GM21737 (cell line): Measurements from ENCODE around the gene ACKR3.

ENCODE experiments used
- ATAC-seq: cut with Tn5 transposase; IDR thresholded peaks from one replicate; pipeline ENCODE4 v1.9.1; 2021; ENCODE audit warnings: mild to moderate bottlenecking, moderate library complexity; ENCODE audit not compliant: unreplicated experiment

The ACKR3 gene

DNA sequence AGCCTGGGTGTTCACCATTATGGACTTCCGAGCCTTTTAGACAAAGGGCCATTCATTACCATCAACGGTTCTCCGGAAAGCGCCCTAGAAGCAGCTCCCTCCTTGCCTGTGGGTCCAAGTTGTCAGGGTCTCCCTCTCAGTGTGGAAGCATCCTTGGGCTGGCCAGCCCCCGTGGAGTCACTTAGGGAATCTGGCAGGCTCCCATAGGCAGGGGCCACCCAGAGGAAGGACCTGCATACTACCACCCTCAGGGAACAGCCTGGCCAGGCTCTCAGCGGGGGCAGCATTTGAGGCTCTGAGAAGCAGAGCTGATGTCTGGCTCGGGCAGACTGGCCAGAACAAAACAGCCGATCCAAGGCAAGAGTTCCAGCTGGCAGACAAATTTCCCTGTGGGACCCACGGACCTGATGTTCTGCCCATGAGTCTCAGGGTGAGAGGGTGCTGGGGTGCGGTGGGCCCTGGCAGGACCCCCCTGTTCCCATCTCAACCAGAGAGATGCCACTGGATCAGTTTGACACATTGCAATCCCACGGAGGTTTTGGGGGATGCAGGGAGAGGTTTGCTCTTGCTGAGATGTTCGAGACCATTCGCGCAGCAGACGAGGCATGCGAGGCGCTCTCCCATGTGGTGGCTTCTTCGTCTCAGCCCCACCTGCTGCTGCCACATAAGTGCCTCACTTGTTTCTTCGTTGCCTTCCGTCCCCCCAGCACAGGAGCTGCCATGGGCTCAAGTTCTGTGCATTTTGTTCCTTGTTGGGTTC, 56.9 kb downstream of the ACKR3 start:
- ATAC-seq: no peak

DNA sequence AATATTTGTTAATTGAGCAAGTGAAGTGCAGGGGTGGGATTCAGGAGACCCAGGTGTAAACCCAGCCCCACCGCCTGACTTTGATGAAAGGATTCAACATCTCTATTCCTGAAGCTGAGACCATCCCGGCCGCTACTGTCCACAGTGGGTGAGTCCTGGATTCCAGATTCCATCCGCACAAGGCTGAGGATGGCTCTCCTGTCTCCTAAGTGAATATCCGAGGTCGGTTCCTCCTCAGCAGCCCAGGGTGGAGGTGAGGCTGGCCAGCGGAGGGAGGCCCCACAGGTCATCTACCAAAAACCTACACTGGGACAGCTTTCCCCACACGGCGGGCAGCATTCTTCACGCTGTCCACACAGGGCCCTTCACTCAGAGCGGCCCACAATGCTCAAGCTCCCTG, 57.6 kb downstream of the ACKR3 start:
- no peak for ATAC-seq

DNA sequence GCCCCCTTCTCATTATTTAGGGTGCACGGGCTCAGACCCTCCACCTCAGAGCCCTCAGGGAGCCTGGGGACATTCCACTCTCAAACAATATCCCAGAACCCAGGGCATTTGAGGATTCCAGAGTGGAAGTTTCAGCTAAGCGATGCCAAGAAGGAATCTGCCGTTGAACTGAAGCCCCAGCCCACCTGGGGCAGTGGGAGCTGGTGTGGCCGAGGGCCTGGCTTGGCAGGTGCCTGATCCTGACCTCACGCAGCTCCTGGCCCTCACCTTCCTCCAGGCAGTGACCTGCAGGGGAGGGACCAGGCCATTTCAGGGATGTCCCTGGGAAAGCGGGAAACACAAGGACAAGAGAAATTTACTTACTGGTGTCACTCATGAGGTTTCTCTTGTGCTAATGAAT, 58.2 kb downstream of the ACKR3 start:
- ATAC-seq: no peak

DNA sequence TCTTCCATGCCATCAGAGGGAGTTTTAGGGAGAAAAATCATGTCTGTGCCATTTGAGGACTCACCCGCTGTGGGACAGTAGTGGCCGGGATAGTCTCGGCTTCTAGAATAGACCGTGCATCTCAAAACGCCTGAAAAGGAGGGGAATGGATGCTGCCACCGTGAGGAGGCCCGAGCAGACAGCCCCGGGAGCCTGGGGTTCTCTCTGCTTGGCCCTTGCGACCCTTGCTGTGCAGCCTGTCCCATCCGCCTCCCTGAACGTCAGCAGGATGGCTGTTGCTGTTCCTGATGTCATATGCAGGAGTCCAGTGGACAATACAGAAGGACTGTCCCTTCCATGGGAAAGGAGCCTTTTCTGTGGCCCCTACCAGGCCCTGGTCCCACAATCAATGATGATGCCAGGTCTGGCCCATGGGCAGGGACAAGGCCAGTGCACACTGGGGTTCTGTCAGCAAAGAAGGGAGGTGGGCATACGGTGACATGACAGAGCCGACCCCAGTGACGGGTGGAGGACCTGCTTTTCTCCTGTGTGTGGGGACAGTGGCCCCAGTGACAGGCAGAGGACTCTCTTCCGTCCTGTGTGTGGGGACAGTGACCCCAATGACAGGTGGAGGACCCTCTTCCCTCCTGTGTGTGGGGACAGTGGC, 58.8 kb downstream of the ACKR3 start:
- ATAC-seq: no peak

DNA sequence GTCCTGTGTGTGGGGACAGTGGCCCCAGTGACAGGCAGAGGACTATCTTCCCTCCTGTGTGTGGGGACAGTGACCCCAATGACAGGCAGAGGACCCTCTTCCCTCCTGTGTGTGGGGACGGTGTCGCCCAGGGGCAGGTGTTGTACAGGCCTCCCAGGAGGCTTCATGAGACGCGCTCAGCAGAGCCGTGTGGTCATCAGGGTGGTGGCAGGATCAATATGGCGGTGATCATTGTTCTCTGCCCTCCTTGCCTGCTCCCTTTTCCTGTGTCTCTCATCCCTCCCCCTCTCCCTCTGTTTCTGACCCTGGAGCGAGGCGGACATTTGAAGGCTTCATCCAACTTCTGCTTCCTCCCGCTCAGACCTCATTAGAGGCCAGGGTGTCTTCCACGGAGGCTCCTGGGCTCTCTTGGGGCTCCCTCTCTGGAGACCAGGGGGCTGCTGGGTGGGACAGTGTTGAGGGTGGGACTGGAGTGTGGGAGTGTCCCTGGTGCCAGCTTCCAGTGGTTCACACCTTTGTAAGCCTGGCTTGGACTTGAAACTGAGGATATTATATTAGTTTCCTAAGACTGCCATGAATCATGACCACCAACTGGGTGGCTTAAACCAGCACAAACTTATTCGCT, 59.5 kb downstream of the ACKR3 start:
- no peak for ATAC-seq

DNA sequence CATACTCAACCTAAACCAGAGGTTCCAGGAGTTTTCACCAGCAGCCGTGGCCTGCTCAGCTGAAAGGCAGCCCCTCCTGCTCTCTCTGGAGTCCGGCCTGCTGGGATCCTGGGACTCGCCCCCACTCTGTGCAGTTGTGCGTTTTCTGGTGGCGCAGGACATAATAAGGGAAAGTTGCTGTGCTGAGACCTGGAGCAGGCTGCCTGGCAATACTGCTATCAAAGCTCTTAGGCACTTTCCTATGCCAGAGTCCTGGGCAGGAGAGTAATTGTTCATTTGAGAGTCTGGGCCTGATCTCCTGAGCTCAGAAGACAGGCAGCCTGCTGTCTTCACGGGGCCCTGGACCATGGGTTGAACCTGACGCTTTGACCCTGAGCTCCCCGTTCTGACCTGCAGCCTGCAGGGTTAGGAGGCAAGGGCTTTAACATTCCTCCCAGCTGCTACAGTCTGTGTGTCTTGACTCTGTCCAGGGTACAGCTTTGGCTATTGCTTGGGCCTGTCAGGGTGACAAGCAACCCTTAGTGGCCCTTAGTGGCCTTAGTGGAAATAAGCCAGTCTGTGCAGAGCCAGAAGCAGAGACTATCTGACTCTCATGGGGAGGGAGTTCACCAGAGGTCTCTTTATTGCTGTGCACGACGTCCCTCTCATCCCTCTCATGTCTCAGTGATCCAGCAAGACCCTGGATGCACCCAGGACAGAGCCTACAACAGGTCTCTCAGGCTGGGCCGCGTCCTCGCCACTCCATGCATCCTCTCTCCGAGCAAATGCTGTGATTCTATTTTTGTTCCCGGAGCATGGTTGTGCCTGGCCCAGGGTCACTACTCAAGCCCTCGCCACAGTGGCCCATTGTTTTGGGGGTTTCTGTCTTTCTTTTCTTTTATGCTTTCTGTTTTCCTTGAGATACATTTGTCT, 60.6 kb downstream of the ACKR3 start:
- ATAC-seq: no peak

DNA sequence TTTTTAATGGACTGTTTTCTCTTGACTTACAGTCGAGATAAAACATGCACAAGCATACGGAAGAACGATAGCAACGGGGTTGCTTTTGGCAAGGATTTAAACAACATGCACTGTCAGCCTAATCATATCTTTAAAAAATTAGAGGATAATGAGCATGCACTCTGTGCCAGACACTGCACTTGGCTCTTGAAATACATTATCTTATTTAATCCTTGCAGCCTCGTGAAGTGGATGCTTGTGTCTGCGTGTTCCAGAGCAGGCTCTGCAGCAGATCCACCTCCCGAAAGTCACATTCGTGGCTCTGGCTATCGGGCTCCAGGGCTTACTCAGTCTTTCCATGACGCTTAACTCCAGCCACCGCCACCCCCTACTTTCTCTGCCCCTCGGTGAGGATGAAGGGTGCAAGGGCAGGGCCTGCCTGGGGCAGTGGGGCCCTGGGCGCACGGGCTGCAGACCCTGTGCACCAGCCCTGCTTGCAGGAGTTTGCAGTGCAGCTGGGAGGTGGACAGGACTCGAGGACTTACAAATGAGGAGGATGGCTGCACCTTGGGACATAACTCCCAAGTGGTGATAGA, 61.7 kb downstream of the ACKR3 start:
- ATAC-seq: no peak

DNA sequence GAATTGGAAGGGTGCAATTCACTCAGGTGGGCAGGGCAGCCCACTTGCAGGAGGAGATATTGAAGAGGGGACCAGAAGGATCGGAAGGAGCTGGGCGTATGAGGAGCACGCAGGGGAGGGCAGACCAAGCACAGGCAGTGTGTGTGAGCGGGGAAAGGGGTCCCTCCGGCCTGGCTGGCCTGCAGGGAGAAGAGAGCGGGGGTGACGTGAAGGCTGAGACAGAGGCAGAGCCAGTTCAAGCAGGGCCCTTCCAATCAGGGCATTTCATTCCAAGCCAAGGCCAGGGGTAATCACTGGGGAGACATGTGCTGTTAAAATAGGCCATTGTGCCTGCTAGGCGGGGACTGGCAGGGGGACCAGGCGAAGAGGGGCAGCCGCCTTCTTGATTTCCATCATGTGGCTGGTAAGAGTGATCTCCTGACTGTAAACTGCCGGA, 62.2 kb downstream of the ACKR3 start:
- ATAC-seq: no peak
